DND-41 (cell line): Measurements from ENCODE around the gene C2CD3.

Source experiments
- ATAC-seq: fragments of 200-7000 bp; cut with Tn5 transposase; 3 replicates; pipeline ENCODE4 v1.9.1; 2021; ENCODE audit warnings: low read depth; ENCODE audit not compliant: insufficient read depth
- DNase-seq: peaks from one replicate; pipeline ENCODE4 v3.0.0-alpha.2; 2020
- H2AFZ ChIP-seq: 2 replicates; pipeline ENCODE4 v1.6.0; 2012; ENCODE audit warnings: low read depth, low read length
- H3K27ac ChIP-seq: 2 replicates; pipeline ENCODE4 v1.5.1; 2012; ENCODE audit warnings: low read length, inconsistent platforms
- H3K27me3 ChIP-seq: fragments of 200-600 bp; sonication (generic); 2 replicates; pipeline ENCODE4 v1.6.0; 2012; ENCODE audit warnings: low read length, mild to moderate bottlenecking, inconsistent platforms; ENCODE audit not compliant: insufficient read depth, poor library complexity
- H3K36me3 ChIP-seq: 2 replicates; pipeline ENCODE4 v1.5.1; 2012; ENCODE audit warnings: low read length, inconsistent platforms; ENCODE audit not compliant: insufficient read depth
- H3K4me1 ChIP-seq: 2 replicates; pipeline ENCODE4 v1.5.1; 2012; ENCODE audit warnings: mild to moderate bottlenecking, low read length; ENCODE audit not compliant: insufficient read depth
- H3K4me2 ChIP-seq: 2 replicates; pipeline ENCODE4 v1.6.0; 2012; ENCODE audit warnings: mild to moderate bottlenecking, moderate library complexity, low read length, inconsistent platforms; ENCODE audit not compliant: insufficient read depth
- H3K4me3 ChIP-seq, 2 experiments: fragments of 200-600 bp in 1 of 2; shearing (Covaris generic) in 1 of 2; 2 replicates each; pipeline ENCODE4 v1.5.1; 2012 to 2016; ENCODE audit warnings: inconsistent platforms in 2 of 2, low read length in 2 of 2, mild to moderate bottlenecking in 2 of 2, low read depth in 1 of 2, moderate library complexity in 1 of 2
- H3K79me2 ChIP-seq: 2 replicates; pipeline ENCODE4 v1.6.0; 2012; ENCODE audit warnings: low read length, inconsistent platforms; ENCODE audit not compliant: insufficient read depth
- H3K9ac ChIP-seq: 2 replicates; pipeline ENCODE4 v1.6.0; 2012; ENCODE audit warnings: low read depth, mild to moderate bottlenecking, inconsistent platforms, low read length, moderate library complexity
- H3K9me3 ChIP-seq: 2 replicates; pipeline ENCODE4 v1.5.1; 2012; ENCODE audit warnings: low read length, moderate library complexity, mild to moderate bottlenecking, inconsistent platforms; ENCODE audit not compliant: insufficient read depth, severe bottlenecking
- H4K20me1 ChIP-seq: 2 replicates; pipeline ENCODE4 v1.6.0; 2012; ENCODE audit warnings: low read length; ENCODE audit not compliant: insufficient read depth
- EZH2 ChIP-seq: IDR thresholded peaks from 3 replicates; pipeline ENCODE4 v1.6.1; 2012; ENCODE audit warnings: borderline replicate concordance, low read depth, mild to moderate bottlenecking, moderate library complexity, low read length, inconsistent platforms; ENCODE audit not compliant: severe bottlenecking
- TF ChIP-seq, protein P1 (sequence below): IDR thresholded peaks from 2 replicates; pipeline ENCODE4 v1.5.1; 2012; ENCODE audit warnings: borderline replicate concordance, low read length, moderate library complexity, mild to moderate bottlenecking; ENCODE audit not compliant: poor library complexity, severe bottlenecking; ENCODE audit errors: extremely low read depth

The C2CD3 gene

DNA sequence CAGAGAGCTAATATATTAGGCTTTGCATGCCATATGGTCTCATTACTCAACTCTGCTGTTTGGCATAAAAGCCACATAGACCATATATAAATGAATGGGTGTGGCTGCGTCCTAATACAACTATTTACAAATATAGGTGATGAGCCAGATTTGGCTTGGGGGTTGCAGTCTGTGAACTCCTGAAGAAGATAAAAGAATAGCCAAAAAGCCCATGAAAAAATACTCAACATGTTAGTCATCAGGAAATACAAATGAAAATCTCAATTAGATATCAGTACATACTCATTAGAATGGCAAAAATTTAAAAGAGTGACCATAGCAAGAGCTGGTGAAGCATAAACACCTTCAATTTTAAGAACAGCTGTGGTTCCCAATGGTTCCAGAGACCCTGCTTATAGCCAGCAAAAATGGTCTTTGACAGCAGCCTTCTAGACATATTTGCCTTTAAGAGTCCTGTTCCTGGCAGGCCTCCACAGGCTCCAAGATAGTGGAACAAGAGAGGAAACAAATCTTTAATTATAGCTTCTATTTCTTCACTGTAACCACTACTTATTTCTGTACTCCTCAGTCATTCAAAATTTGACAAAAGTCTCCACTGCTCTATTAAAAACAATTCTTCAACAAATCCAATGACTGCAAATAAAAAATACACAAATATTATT, 16.1 kb downstream of the C2CD3 start:
- H3K27ac ChIP-seq = no peak overlapping the region
- ATAC-seq (no peak), DNase-seq (no peak)
- no peak overlapping the region for H3K4me2 ChIP-seq
- no peaks in the 10 kb centered on the region for H3K9me3 ChIP-seq
- TF ChIP-seq, protein P1, sequence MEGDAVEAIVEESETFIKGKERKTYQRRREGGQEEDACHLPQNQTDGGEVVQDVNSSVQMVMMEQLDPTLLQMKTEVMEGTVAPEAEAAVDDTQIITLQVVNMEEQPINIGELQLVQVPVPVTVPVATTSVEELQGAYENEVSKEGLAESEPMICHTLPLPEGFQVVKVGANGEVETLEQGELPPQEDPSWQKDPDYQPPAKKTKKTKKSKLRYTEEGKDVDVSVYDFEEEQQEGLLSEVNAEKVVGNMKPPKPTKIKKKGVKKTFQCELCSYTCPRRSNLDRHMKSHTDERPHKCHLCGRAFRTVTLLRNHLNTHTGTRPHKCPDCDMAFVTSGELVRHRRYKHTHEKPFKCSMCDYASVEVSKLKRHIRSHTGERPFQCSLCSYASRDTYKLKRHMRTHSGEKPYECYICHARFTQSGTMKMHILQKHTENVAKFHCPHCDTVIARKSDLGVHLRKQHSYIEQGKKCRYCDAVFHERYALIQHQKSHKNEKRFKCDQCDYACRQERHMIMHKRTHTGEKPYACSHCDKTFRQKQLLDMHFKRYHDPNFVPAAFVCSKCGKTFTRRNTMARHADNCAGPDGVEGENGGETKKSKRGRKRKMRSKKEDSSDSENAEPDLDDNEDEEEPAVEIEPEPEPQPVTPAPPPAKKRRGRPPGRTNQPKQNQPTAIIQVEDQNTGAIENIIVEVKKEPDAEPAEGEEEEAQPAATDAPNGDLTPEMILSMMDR = no peak
- no peak for TF ChIP-seq EZH2
- H3K36me3 ChIP-seq = peaks cover 29% of the 10 kb centered on the region
- no peaks in the 10 kb centered on the region for H3K4me1 ChIP-seq
- no peaks in the 10 kb centered on the region for H3K27me3 ChIP-seq
- H4K20me1 ChIP-seq = no peaks in the 10 kb centered on the region
- no peak overlapping the region for H3K9ac ChIP-seq
- H3K79me2 ChIP-seq = peaks cover 28% of the 10 kb centered on the region; the same call in 1 of the 2 replicates
- H2AFZ ChIP-seq = no peak overlapping the region
- H3K4me3 ChIP-seq = no peak overlapping the region

DNA sequence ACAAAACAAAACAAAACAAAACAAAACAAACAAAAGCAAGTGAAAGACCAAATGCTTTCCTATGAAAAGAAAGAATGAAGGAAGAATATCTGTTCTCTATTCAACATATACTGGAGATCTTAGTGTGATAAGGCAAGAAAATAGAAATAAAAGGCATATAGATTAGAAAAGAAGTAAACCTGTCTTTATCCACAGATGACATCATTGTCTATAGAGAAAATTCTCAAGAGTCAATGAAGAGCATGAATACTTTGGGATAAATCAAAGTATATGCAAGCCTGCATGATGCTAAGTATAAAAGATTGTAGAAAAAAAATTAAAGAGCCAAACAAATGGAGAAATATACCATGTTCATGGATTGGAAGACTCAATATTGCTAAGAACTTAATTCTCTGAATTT, 17.6 kb downstream of the C2CD3 start:
- peaks cover 24% of the 10 kb centered on the region; the same call in 1 of the 2 replicates for H3K79me2 ChIP-seq
- H3K9me3 ChIP-seq = no peaks in the 10 kb centered on the region
- no peaks in the 10 kb centered on the region for H3K27me3 ChIP-seq
- no peaks in the 10 kb centered on the region for H3K4me1 ChIP-seq
- no peak overlapping the region for H3K4me3 ChIP-seq
- no peaks in the 10 kb centered on the region for H4K20me1 ChIP-seq
- no peak overlapping the region for H2AFZ ChIP-seq
- H3K4me2 ChIP-seq = no peak overlapping the region
- H3K27ac ChIP-seq = no peak overlapping the region
- H3K36me3 ChIP-seq = peaks cover 21% of the 10 kb centered on the region
- DNase-seq = no peak
- no peak overlapping the region for H3K9ac ChIP-seq
- no peak for TF ChIP-seq EZH2
- TF ChIP-seq, protein P1 = no peak
- ATAC-seq = no peak

DNA sequence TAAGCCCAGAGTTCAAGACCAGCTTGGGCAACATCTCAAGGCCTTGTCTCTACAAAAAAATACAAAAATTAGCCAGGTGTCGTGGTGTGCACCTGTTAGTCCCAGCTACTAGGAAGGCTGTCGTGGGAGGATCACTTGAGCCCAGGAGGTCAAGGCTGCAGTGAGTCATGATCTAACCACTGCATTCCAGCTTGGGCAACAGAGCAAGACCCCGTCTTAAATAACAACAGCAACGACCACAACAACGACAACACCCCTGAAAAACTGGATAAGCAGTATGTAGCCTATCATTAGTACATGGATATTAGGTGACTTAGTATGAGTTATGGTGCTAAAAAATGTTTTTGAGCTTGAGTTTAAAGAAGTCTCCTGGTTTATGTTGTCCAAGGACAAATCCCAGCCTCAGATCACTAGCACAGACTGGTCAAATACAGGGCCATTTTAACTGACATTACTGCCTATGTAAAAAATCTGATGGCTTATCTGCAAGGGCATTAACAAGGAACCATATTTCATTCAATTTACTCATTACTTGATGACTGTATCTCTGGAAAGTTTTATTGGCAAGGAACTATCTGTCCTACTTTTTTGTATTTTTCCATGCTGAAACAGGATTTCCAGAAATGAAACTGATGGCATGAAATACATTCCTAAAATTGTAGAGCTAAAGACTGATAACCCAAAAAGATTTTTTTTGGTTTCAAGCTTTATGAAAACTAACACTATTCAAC, 23.4 kb downstream of the C2CD3 start:
- Histone ChIP-seq H3K4me3 (no peak overlapping the region), H3K4me1 (no peaks in the 10 kb centered on the region), H3K79me2 (peaks cover 11% of the 10 kb centered on the region; the same call in 1 of the 2 replicates), H3K4me2 (no peak overlapping the region), H3K27me3 (no peaks in the 10 kb centered on the region), H3K9me3 (no peaks in the 10 kb centered on the region), H3K36me3 (no peaks in the 10 kb centered on the region; the same call in 1 of the 2 replicates), H4K20me1 (no peaks in the 10 kb centered on the region), H2AFZ (no peak overlapping the region), H3K9ac (no peak overlapping the region), H3K27ac (no peak overlapping the region)
- ATAC-seq = no peak
- DNase-seq = no peak
- TF ChIP-seq EZH2 = no peak
- TF ChIP-seq, protein P1 = no peak
